OCI-LY7 (cell line): ENCODE measurements around the gene MIER3.

ENCODE experiments used
- EZH2phosphoT487 ChIP-seq: fragments of 200-600 bp; sonication (generic); IDR thresholded peaks from 2 replicates; pipeline ENCODE4 v1.6.1; 2018; ENCODE audit warnings: low read depth, borderline replicate concordance, mild to moderate bottlenecking, mixed run types, antibody characterized with exemption, low read length, moderate library complexity, mixed read lengths
- TF ChIP-seq, protein P1 (sequence below): fragments of 200-600 bp; sonication (generic); conservative IDR thresholded peaks from 2 replicates; pipeline ENCODE4 v1.5.1; 2014; ENCODE audit warnings: mild to moderate bottlenecking, antibody characterized with exemption, low read length, moderate library complexity, mixed read lengths

DNA sequence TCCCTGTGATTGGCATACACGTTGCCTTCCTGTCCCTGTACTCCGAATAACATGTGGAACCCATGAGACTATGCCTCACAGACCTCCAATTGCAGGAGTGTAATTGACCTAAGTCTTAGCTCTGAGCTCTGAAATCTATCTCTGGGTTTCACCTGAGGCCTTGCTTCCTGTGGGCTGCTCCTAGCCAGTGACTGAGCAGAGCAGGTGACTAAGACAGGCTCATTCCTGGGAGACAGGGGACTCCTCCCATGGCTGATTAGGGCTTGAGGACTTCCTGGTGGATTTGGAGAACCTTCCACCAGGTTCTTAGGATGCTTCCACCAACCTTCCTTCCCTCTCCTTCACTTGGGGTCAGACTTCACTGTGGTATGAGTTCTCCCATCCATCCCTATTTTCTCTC lies 22.3 kb upstream of the MIER3 start:
- TF ChIP-seq, protein P1, sequence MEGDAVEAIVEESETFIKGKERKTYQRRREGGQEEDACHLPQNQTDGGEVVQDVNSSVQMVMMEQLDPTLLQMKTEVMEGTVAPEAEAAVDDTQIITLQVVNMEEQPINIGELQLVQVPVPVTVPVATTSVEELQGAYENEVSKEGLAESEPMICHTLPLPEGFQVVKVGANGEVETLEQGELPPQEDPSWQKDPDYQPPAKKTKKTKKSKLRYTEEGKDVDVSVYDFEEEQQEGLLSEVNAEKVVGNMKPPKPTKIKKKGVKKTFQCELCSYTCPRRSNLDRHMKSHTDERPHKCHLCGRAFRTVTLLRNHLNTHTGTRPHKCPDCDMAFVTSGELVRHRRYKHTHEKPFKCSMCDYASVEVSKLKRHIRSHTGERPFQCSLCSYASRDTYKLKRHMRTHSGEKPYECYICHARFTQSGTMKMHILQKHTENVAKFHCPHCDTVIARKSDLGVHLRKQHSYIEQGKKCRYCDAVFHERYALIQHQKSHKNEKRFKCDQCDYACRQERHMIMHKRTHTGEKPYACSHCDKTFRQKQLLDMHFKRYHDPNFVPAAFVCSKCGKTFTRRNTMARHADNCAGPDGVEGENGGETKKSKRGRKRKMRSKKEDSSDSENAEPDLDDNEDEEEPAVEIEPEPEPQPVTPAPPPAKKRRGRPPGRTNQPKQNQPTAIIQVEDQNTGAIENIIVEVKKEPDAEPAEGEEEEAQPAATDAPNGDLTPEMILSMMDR = no peak
- no peak for TF ChIP-seq EZH2phosphoT487
